Measurements from ENCODE around the gene MMP14.

DNA sequence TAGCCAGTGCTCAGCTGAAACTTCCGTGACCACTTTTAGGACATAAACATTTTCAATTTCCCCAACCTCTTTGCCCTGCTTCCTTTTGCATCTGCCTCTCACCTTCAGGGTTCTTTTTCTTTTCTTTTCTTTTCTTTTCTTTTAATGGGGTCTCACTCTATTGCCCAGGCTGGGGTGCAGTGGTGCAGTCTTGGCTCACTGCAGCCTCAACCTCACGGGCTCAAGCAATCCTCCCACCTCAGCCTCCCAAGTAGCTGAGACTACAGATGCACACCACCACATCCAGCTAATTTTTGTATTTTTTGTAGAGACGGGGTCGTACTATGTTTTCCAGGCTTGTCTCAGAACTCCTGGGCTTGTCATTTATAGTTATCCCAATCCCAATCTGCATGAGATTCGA, 30.5 kb downstream of the MMP14 start:
- TF ChIP-seq POLR2A (IDR thresholded peaks at IDR 0.05), result no peak
- TF ChIP-seq, protein P1, sequence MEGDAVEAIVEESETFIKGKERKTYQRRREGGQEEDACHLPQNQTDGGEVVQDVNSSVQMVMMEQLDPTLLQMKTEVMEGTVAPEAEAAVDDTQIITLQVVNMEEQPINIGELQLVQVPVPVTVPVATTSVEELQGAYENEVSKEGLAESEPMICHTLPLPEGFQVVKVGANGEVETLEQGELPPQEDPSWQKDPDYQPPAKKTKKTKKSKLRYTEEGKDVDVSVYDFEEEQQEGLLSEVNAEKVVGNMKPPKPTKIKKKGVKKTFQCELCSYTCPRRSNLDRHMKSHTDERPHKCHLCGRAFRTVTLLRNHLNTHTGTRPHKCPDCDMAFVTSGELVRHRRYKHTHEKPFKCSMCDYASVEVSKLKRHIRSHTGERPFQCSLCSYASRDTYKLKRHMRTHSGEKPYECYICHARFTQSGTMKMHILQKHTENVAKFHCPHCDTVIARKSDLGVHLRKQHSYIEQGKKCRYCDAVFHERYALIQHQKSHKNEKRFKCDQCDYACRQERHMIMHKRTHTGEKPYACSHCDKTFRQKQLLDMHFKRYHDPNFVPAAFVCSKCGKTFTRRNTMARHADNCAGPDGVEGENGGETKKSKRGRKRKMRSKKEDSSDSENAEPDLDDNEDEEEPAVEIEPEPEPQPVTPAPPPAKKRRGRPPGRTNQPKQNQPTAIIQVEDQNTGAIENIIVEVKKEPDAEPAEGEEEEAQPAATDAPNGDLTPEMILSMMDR (IDR thresholded peaks at IDR 0.05), result no peak
